HepG2 (cell line): ENCODE results near the gene PDE9A. TPM values are rescaled to one million over a fixed set of nuclear protein-coding genes. Genes with fewer than 3 reads are reported as not detected.

Source experiments
- ATAC-seq: fragments of 200-7000 bp; cut with Tn5 transposase; 3 replicates; pipeline ENCODE4 v1.9.1; 2020; ENCODE audit warnings: mild to moderate bottlenecking, moderate library complexity
- BruUV-seq: library from RNA; stranded (reverse); fragments of 400-500 nt; replicated peaks from 2 replicates; lab custom pipeline; 2021; lab: Mats Ljungman, UMichigan
- CTCF ChIA-PET: fragments of 300-600 bp; formaldehyde crosslinking; extraction: SDS; loops from one replicate; lab custom pipeline; 2021; ENCODE audit warnings: low total read pairs, inconsistent platforms, low intra/inter-chr PET ratio; lab: Yijun Ruan, JAX
- POLR2A ChIA-PET: fragments of 350-600 bp; sonication (Branson Sonifier 250); formaldehyde crosslinking; loops from one replicate; lab custom pipeline; 2020; ENCODE audit warnings: antibody characterized with exemption, inconsistent platforms; lab: Yijun Ruan, JAX
- DNase-seq: peaks from one replicate; pipeline ENCODE4 v3.0.0-alpha.2; 2015; ENCODE audit warnings: low spot score
- FAIRE-seq: peaks from 3 replicates; lab custom pipeline; 2011; peaks lifted over from hg19 to GRCh38; lab: Jason Lieb, UNC
- H2AFZ ChIP-seq: one replicate; pipeline ENCODE4 v1.6.1; 2011; ENCODE audit warnings: low read length, inconsistent platforms
- H3K27ac ChIP-seq: fragments of 300-600 bp; 3 replicates; pipeline ENCODE4 v1.8.0; 2011; ENCODE audit warnings: mixed run types, mild to moderate bottlenecking, mixed read lengths, low read length, inconsistent platforms; ENCODE audit not compliant: insufficient read depth; ENCODE audit errors: extremely low read length
- H3K27me3 ChIP-seq, 2 experiments: fragments of 200-600 bp in 1 of 2; 2 replicates in 1 of 2; 3 replicates in 1 of 2; pipeline versions ENCODE4 v1.6.0 to v1.8.0; 2011; ENCODE audit warnings: low read length in 2 of 2, mild to moderate bottlenecking in 2 of 2, moderate library complexity in 2 of 2, inconsistent platforms in 1 of 2; ENCODE audit not compliant: insufficient read depth in 2 of 2, control insufficient read depth in 1 of 2
- H3K36me3 ChIP-seq, 2 experiments: fragments of 200-600 bp in 1 of 2; replicated peaks in 1 of 2; 2 replicates in 1 of 2; 3 replicates in 1 of 2; pipeline versions ENCODE4 v1.5.1 to v1.8.0; 2011; ENCODE audit warnings: low read length in 2 of 2, inconsistent platforms in 1 of 2; ENCODE audit not compliant: insufficient read depth in 2 of 2, control insufficient read depth in 1 of 2
- H3K4me1 ChIP-seq: 2 replicates; pipeline ENCODE4 v1.5.1; 2012; ENCODE audit warnings: low read length, inconsistent platforms; ENCODE audit not compliant: insufficient read depth
- H3K4me2 ChIP-seq: 2 replicates; pipeline ENCODE4 v1.6.0; 2011; ENCODE audit warnings: low read depth, low read length, inconsistent platforms
- H3K4me3 ChIP-seq, 3 experiments: fragments of 200-600 bp in 1 of 3; sonication (generic), shearing (Covaris generic) in 1 of 3; replicated peaks in 1 of 3; 2 replicates each; pipeline ENCODE4 v1.5.1; 2011 to 2016; ENCODE audit warnings: low read length in 3 of 3, inconsistent platforms in 2 of 3, low read depth in 2 of 3, mild to moderate bottlenecking in 2 of 3, control low read depth in 1 of 3, mixed read lengths in 1 of 3; ENCODE audit not compliant: insufficient read depth in 1 of 3
- H3K79me2 ChIP-seq: one replicate; pipeline ENCODE4 v1.6.1; 2011; ENCODE audit warnings: low read length, inconsistent platforms; ENCODE audit not compliant: insufficient read depth
- H3K9ac ChIP-seq: 2 replicates; pipeline ENCODE4 v1.6.0; 2011; ENCODE audit warnings: mild to moderate bottlenecking, low read depth, low read length, inconsistent platforms; ENCODE audit not compliant: insufficient read depth
- H3K9me3 ChIP-seq: 2 replicates; pipeline ENCODE4 v1.5.1; 2012; ENCODE audit warnings: mild to moderate bottlenecking, low read length
- H4K20me1 ChIP-seq: 2 replicates; pipeline ENCODE4 v1.6.0; 2011; ENCODE audit warnings: inconsistent platforms, mild to moderate bottlenecking, low read length, moderate library complexity; ENCODE audit not compliant: insufficient read depth
- BRD4 ChIP-seq: sonication (generic); formaldehyde crosslinking; IDR thresholded peaks from 2 replicates; pipeline ENCODE4 v1.4.0; 2020; ENCODE audit warnings: missing genetic modification reagents
- FOXC1 ChIP-seq: sonication (generic); formaldehyde crosslinking; IDR thresholded peaks from 2 replicates; pipeline ENCODE4 v1.8.0; 2022; ENCODE audit warnings: mild to moderate bottlenecking, missing genetic modification reagents, borderline replicate concordance
- ISL2 ChIP-seq: sonication (generic); formaldehyde crosslinking; IDR thresholded peaks from 2 replicates; pipeline ENCODE4 v1.5.0; 2020; ENCODE audit warnings: missing genetic modification reagents
- MIER2 ChIP-seq: IDR thresholded peaks from 2 replicates; pipeline ENCODE4 v1.6.1; 2016; ENCODE audit warnings: missing biosample characterization, missing genetic modification reagents
- NCOA2 ChIP-seq: sonication (generic); formaldehyde crosslinking; IDR thresholded peaks from 2 replicates; pipeline ENCODE4 v1.8.0; 2022; ENCODE audit warnings: inconsistent platforms
- SMARCC2 ChIP-seq: fragments of 450-650 bp; IDR thresholded peaks from 2 replicates; pipeline ENCODE4 v1.6.1; 2017; ENCODE audit warnings: antibody characterized with exemption, mild to moderate bottlenecking
- SP2 ChIP-seq: sonication (generic); formaldehyde crosslinking; IDR thresholded peaks from 2 replicates; pipeline ENCODE4 v1.5.1; 2020; ENCODE audit warnings: mild to moderate bottlenecking, missing genetic modification reagents
- TEAD2 ChIP-seq: sonication (generic); formaldehyde crosslinking; IDR thresholded peaks from 2 replicates; pipeline ENCODE4 v1.9.0; 2021; ENCODE audit warnings: missing genetic modification reagents
- TEAD3 ChIP-seq: optimal IDR thresholded peaks from 2 replicates; pipeline ENCODE3; 2016; ENCODE audit warnings: borderline replicate concordance
- ZNF788 ChIP-seq: sonication (generic); formaldehyde crosslinking; IDR thresholded peaks from 2 replicates; pipeline ENCODE4 v1.5.0; 2020; ENCODE audit warnings: mild to moderate bottlenecking, missing genetic modification reagents, borderline replicate concordance
- ZNF891 ChIP-seq: sonication (generic); formaldehyde crosslinking; IDR thresholded peaks from 2 replicates; pipeline ENCODE4 v1.5.0; 2020; ENCODE audit warnings: mild to moderate bottlenecking, missing genetic modification reagents
- WGBS: methylation state at CpG from one replicate; pipeline ENCODE4 v1.1.6; 2017; ENCODE audit warnings: low lambda C conversion rate; 5-methylcytosine and 5-hydroxymethylcytosine counted together
- in situ Hi-C: cut with HindIII; loops from 2 replicates; pipeline ENCODE4 v1.10.0; 2017; ENCODE audit warnings: low pct_unique_long_range_greater_than_20kb; ENCODE audit not compliant: extremely low pct_ligation_motif_present
- intact Hi-C: fragments of 100-400 bp; cut with micrococcal nuclease; formaldehyde crosslinking; loops from one replicate; pipeline ENCODE4 v1.10.0; 2022; ENCODE audit not compliant: unreplicated experiment
- polyA plus RNA-seq, 8 experiments: library from polyadenylated mRNA; depleted of rRNA in 3 of 8; stranded (reverse) in 7 of 8; unstranded in 1 of 8; fragments of >200 nt; fragmentation: Illumina TruSeq in 4 of 8; extraction: Trizol in 4 of 8; gene quantifications; 2 replicates each; pipeline versions ENCODE4 v1.2.1 to v1.2.3, GENCODE V29; 2011 to 2016; ENCODE audit warnings: low read depth in 4 of 8, missing spikeins in 1 of 8, mixed read lengths in 1 of 8; ENCODE audit not compliant: insufficient read depth in 1 of 8
- total RNA-seq, 5 experiments: library from RNA; depleted of rRNA; stranded (reverse); fragments of >200 nt; fragmentation: Illumina TruSeq; extraction: Trizol; gene quantifications; 2 replicates each; pipeline ENCODE4 v1.2.3, GENCODE V29; 2016; ENCODE audit warnings: low read depth in 1 of 5
- TF ChIP-seq, protein P1 (sequence below): sonication (generic); formaldehyde crosslinking; IDR thresholded peaks from 2 replicates; pipeline ENCODE4 v1.5.0; 2020; ENCODE audit warnings: mild to moderate bottlenecking, missing genetic modification reagents
- TF ChIP-seq, protein P2 (sequence below): sonication (generic); formaldehyde crosslinking; conservative IDR thresholded peaks from 2 replicates; pipeline ENCODE4 v1.8.0; 2022; ENCODE audit warnings: missing genetic modification reagents

The PDE9A gene
- total and polyA plus RNA-seq, 2 of the 13 experiments (the other 11 are each of a cell fraction or from before 2014, with no cell fraction given), result 4.6 to 19.7 TPM

DNA sequence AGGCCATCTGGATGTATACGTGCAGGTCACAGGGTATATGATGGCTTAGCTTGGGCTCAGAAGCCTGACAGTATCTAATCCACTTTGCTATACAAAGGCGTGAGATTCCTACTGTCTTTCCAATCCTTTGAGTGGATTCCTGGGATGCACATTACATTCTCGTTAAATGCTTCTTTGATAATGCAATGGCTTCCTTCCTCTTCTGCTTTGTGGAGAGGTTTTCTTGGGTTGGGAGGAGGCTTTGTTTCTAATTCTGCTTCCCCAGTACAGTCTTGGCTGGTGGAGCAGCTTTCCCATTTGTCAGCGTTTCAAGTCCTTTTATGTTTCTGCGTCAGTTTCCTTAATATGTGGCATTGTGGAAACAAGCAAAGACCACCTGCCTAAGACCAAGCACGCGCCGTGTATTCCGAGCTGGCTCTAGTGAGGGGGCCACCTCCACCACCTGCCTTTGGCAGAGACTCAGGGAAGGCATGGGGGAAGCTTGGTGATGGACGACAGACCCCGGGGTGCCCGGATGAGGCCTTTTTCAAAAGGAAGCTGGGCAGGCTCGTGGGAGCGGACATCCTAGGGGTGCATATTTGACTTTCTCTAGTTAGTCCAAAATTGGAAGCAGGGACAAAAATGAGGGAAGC lies 153.2 kb downstream of the PDE9A start:
- H3K9ac ChIP-seq, result 0 out of 2 replicates have a peak overlapping the region, but pooled peaks have one; percentile 41
- no peaks in the 10 kb centered on the region; a peak in 1 of 5 replicates for H3K27me3 ChIP-seq
- FAIRE-seq (no peak), DNase-seq (no peak), ATAC-seq (peak; percentile 40)
- no peak overlapping the region for H2AFZ ChIP-seq
- peaks cover 40% of the 10 kb centered on the region for H3K4me1 ChIP-seq
- H3K79me2 ChIP-seq, result no peaks in the 10 kb centered on the region
- no peak overlapping the region for H3K4me3 ChIP-seq
- ChIA-PET CTCF (no interaction called here), POLR2A (interaction anchor here (0.9 to 1.6 kb wide), 2 partner anchors 13 to 69 kb away, joined by 3 to 5 read pairs; no protein-coding TSS in a partner anchor)
- no peak for TF ChIP-seq TEAD2 (CRISPR knock-in tag)
- TF ChIP-seq, protein P1, sequence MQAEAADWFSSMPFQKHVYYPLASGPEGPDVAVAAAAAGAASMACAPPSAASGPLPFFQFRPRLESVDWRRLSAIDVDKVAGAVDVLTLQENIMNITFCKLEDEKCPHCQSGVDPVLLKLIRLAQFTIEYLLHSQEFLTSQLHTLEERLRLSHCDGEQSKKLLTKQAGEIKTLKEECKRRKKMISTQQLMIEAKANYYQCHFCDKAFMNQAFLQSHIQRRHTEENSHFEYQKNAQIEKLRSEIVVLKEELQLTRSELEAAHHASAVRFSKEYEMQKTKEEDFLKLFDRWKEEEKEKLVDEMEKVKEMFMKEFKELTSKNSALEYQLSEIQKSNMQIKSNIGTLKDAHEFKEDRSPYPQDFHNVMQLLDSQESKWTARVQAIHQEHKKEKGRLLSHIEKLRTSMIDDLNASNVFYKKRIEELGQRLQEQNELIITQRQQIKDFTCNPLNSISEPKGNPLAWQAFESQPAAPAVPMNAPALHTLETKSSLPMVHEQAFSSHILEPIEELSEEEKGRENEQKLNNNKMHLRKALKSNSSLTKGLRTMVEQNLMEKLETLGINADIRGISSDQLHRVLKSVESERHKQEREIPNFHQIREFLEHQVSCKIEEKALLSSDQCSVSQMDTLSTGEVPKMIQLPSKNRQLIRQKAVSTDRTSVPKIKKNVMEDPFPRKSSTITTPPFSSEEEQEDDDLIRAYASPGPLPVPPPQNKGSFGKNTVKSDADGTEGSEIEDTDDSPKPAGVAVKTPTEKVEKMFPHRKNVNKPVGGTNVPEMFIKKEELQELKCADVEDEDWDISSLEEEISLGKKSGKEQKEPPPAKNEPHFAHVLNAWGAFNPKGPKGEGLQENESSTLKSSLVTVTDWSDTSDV, result no peak
- no peak for TF ChIP-seq NCOA2 (CRISPR knock-in tag)
- TF ChIP-seq MIER2 (CRISPR knock-in tag), result no peak
- TF ChIP-seq SMARCC2, result no peak
- no peak for TF ChIP-seq TEAD3 (CRISPR knock-in tag)
- TF ChIP-seq FOXC1 (CRISPR knock-in tag), result no peak
- TF ChIP-seq, protein P2, sequence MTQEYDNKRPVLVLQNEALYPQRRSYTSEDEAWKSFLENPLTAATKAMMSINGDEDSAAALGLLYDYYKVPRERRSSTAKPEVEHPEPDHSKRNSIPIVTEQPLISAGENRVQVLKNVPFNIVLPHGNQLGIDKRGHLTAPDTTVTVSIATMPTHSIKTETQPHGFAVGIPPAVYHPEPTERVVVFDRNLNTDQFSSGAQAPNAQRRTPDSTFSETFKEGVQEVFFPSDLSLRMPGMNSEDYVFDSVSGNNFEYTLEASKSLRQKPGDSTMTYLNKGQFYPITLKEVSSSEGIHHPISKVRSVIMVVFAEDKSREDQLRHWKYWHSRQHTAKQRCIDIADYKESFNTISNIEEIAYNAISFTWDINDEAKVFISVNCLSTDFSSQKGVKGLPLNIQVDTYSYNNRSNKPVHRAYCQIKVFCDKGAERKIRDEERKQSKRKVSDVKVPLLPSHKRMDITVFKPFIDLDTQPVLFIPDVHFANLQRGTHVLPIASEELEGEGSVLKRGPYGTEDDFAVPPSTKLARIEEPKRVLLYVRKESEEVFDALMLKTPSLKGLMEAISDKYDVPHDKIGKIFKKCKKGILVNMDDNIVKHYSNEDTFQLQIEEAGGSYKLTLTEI (CRISPR knock-in tag), result no peak
- no peak for TF ChIP-seq BRD4 (CRISPR knock-in tag)
- no peak for TF ChIP-seq SP2 (CRISPR knock-in tag)
- TF ChIP-seq ZNF891 (CRISPR knock-in tag), result no peak
- no peak for TF ChIP-seq ISL2 (CRISPR knock-in tag)
- TF ChIP-seq ZNF788 (CRISPR knock-in tag), result no peak
- no peaks in the 10 kb centered on the region for H3K9me3 ChIP-seq
- no peaks in the 10 kb centered on the region for H3K36me3 ChIP-seq
- no peak overlapping the region for H3K27ac ChIP-seq
- WGBS, result 90% methylated on average over 14 of the region's 14 CpGs
- H3K4me2 ChIP-seq, result peak overlapping the region; percentile 68; the same call in 1 of the 2 replicates
- no peaks in the 10 kb centered on the region for H4K20me1 ChIP-seq
- intact Hi-C loops (no loop called here), in situ Hi-C loops (loop anchor here (10.0 kb wide), 1 partner anchor 102 kb away; no protein-coding TSS in a partner anchor)
- BruUV-seq, result no TSS peak
